NOMO-1 treated with DMSO at 0.1 percent for 48 hours (cell line): ENCODE data around the gene NKAIN2.
A peak's percentile ranks its signal among the peaks of the same experiment; 100 is the strongest.

Source experiments
- DNase-seq: peaks from one replicate; lab custom pipeline; 2025; ENCODE audit not compliant: unreplicated experiment; lab: John Stamatoyannopoulos, UW

NKAIN2 gene

GRCh38 chr6:124793398-124793797, 989.7 kb downstream of the NKAIN2 start:
- peak; percentile 5 for DNase-seq

- DNase-seq: peak; percentile 38
Measured at GRCh38 chr6:124795643-124796463, 992.2 kb downstream of the NKAIN2 start.

- no peak for DNase-seq
Measured at GRCh38 chr6:124796464-124796970, 992.9 kb downstream of the NKAIN2 start.

- DNase-seq: no peak
Measured at GRCh38 chr6:124797224-124797623, 993.6 kb downstream of the NKAIN2 start.

- no peak for DNase-seq
Measured at GRCh38 chr6:124798942-124799496, 995.4 kb downstream of the NKAIN2 start.

GRCh38 chr6:124799638-124800037, 996.0 kb downstream of the NKAIN2 start:
- DNase-seq: no peak

- no peak for DNase-seq
Measured at GRCh38 chr6:124800222-124800621, 996.6 kb downstream of the NKAIN2 start.

GRCh38 chr6:124812067-124812466, 1008.4 kb downstream of the NKAIN2 start:
- DNase-seq: no peak

- peak; percentile 99 for DNase-seq
Measured at GRCh38 chr6:124819346-124819745, 1015.7 kb downstream of the NKAIN2 start.

- DNase-seq: peak; percentile 32
Measured at GRCh38 chr6:124822204-124822613, 1018.5 kb downstream of the NKAIN2 start.

- no peak for DNase-seq
Measured at GRCh38 chr6:124822721-124823120, 1019.1 kb downstream of the NKAIN2 start.

- no peak for DNase-seq
Measured at GRCh38 chr6:124823240-124824111, 1019.8 kb downstream of the NKAIN2 start.

- DNase-seq: no peak
Measured at GRCh38 chr6:124825564-124825963, 1021.9 kb downstream of the NKAIN2 start.

GRCh38 chr6:124829822-124830221, 1026.2 kb downstream of the NKAIN2 start:
- DNase-seq: no peak

GRCh38 chr6:124830506-124830905, 1026.8 kb downstream of the NKAIN2 start:
- no peak for DNase-seq

GRCh38 chr6:124854338-124854922, 1050.8 kb downstream of the NKAIN2 start:
- DNase-seq: peak; percentile 38

GRCh38 chr6:124857746-124858145, 1054.1 kb downstream of the NKAIN2 start:
- no peak for DNase-seq

GRCh38 chr6:124858564-124858963, 1054.9 kb downstream of the NKAIN2 start:
- no peak for DNase-seq

- DNase-seq: no peak
Measured at GRCh38 chr6:124859366-124859765, 1055.7 kb downstream of the NKAIN2 start.

- no peak for DNase-seq
Measured at GRCh38 chr6:124866040-124866439, 1062.4 kb downstream of the NKAIN2 start.

GRCh38 chr6:124867121-124867520, 1063.5 kb downstream of the NKAIN2 start:
- no peak for DNase-seq
